Activated CD8-positive, alpha-beta memory T cell treated with anti-CD3 and anti-CD28 coated beads for 36 hours (primary cell): ENCODE results near the gene KCNH5. TPM values are rescaled to one million over a fixed set of nuclear protein-coding genes. Genes with fewer than 3 reads are reported as not detected.

Experiments used
- CTCF ChIA-PET: fragments of 350-600 bp; sonication (Branson Sonifier 250); formaldehyde crosslinking; loops from one replicate; lab custom pipeline; 2021; ENCODE audit warnings: antibody characterized with exemption; lab: Charles Lee
- POLR2A ChIA-PET: fragments of 350-600 bp; sonication (Branson Sonifier 250); formaldehyde crosslinking; loops from one replicate; lab custom pipeline; 2021; ENCODE audit warnings: antibody characterized with exemption; lab: Charles Lee
- total RNA-seq, 2 experiments: library from RNA; stranded (reverse); gene quantifications; one replicate each; pipeline ENCODE4 v1.2.3, GENCODE V29; 2021

KCNH5 gene
- total RNA-seq, 2 experiments from 2014 or later, result not detected

DNA sequence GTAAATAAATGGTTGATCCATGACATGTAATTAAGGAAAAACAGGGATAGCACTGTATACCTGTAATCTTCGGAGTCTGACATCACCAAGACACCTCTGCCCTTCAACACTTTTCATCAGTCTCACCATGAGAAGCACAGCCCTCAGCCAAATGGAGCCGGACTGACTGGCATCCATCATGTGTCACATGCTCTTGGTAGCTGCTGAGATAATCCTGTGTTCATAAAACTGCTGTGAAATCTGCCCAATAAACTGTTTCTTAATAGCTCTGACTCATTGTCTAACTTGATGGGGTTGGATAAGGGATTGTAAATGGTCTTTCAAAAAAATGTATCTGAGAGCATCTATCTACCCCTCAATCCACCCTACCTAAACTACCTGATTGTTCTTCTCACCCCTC lies 33.6 kb downstream of the KCNH5 start:
- ChIA-PET CTCF (no interaction called here), POLR2A (no interaction called here)

DNA sequence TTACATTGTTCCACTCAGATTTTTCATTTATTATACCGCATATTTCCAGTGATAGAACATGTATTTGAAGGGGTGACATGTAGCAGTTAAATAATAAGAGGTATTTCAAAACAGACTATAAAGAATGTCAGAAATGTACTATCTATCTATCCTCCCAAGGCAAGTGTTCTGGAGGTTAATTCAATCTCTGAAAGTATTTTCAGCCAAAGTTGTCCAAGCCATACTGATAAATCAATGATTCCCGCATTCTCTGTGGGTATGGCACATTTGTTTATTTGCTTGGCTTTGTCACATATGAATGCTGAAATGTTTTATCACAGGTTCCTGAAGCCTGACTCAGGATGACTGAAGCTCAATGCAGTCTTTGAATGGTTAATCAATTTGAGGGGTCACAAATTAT lies 35.8 kb downstream of the KCNH5 start:
- ChIA-PET CTCF (no interaction called here), POLR2A (no interaction called here)

DNA sequence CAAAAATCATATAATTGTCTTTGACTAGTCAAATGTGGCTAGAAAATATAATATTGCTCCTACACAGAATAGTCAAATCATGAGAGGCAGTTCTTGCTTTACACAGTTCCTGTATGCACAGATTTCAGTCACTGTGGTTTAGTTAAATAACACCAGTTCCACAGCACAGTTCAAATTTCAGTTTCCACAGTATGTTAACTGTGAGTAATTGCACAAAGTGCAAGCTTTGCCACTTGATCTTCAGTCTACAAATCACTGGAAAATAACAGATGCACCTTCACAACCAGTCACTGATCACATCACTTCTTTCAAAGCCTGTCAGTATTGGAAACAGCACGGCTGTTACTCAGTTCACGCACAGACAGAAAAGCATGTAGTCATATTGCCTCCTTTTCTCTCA lies 38.7 kb downstream of the KCNH5 start:
- CTCF ChIA-PET, result no interaction called here
- POLR2A ChIA-PET, result no interaction called here

DNA sequence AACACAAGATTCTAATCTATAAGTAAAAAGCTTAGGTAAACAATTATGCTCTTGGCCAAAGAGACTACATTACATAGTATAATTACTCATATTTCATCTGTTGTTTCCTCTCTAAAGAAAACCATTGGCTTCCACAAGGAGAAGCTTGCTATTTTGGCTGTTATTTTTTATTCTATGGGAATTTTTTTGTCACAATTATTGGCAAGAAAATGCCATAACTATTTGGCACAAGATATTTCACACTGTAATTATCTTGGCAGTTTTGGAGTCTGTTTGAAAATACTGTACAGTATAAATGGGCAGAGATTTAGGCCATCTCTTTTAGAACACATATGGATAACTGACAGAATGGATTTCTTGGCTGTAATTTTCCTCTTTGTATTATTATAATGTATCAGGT lies 51.2 kb downstream of the KCNH5 start:
- ChIA-PET POLR2A (no interaction called here), CTCF (no interaction called here)

DNA sequence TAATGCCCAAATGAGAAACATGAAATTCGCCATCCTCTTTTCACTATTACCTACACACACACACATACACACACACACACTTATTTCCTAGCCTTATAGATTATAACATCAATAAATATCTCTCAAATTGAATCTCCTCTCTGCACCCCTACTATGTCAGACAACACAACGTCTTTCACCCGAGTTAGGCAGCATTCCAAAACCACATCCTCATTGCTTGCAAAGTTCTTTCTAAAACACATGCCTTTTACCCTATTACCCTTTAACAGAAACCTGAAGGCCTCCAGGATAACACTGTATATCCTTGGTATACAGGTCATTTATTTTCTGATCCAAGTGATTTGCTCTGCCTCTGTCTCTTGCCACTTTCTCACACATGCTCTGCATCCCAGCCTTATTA lies 56.3 kb downstream of the KCNH5 start:
- CTCF ChIA-PET, result no interaction called here

DNA sequence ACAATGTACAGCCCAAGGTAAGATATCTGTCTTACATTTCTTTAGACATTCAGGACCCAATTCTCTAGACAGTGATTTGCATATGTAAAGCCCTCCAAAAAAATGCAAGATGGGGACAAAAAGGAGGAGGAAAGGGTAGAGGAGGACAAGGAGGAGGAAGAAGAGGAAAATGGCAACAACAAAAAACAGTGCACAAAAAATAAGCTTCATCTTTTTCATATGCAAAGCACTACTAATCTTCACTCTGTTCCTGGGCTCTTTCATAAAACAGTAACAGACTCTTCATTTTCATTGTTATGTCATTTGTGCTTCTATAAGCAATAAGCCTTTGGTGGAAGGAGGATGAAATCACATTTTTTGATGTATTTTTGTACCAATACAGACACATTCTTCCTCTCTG lies 61.4 kb downstream of the KCNH5 start:
- ChIA-PET POLR2A (no interaction called here), CTCF (no interaction called here)

More for the DNA sequence above, 56.3 kb downstream of the KCNH5 start:
- POLR2A ChIA-PET, result no interaction called here

DNA sequence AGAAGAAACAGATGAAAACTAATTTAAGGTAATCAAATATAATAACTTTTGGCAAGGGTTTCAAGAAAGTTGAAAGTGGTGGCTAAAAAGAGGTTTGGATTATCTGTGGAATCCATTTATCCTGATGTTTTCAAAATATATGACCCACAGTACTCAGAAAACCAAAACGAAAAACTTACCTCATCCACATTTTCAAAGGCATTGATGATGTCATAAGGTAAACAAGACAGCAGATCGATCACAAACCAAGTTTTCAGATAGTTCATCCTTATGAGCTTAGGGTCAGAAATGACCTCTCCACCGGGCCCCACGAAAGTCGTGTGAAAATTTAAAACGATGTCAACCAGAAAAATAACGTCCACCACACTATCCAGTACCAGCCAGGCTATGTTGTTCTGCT lies 64.6 kb downstream of the KCNH5 start:
- CTCF ChIA-PET, result no interaction called here
- POLR2A ChIA-PET, result no interaction called here

DNA sequence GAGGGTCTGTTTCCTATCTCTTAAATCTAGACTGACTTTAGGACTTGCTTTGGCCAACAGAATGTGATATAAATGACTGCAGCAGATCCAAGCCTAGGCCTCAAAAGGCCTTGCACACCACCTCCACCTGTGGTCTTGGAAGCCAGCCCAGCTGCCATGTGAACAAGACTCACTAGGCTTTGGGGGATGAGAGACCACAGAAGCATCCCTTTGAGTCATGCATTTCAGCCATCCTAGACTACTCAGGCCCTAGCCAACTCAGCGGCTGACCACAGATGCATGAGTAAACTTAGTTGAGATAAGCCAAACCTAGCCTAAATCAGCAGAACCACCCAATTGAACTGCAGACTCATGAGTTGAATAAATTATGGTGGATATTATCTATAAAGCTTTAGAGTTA lies 87.7 kb downstream of the KCNH5 start:
- CTCF ChIA-PET, result no interaction called here
- POLR2A ChIA-PET, result no interaction called here

DNA sequence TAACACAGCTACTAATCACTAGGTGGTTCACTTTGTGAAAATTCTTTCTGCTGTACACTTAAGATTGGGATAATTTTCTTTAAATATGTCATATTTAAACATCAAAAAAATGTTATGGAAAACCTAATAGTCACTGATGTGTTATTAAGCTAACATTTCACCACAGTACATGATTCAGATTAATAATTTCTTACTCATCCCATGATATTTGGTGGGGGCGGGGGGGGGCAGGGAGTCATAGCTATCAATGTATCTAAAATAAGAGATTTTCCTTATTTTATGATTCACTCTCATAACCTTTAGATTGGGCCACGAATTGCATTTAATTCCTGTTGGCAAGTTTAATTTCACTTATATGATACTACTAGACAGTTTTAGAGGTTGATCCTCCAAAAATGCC lies 88.8 kb downstream of the KCNH5 start:
- ChIA-PET CTCF (no interaction called here), POLR2A (no interaction called here)

DNA sequence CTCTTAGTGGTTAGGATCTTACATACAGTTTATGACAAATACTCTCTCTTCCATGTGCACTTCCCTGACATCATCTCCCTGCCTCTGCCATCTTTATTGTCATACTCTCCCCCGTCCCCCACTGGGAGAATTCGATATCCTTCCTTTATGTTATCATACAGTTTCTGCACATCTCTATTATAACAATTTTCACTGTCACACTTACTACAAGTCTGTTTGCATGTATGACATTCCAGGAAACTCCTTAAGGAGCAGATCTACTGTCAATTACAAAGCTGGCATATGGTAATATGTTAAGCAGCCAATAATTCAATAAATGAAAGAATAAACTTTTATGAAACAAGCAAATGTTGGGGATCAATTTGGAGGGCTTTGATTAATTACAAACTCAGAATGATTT lies 91.1 kb downstream of the KCNH5 start:
- POLR2A ChIA-PET, result no interaction called here
- CTCF ChIA-PET, result no interaction called here

DNA sequence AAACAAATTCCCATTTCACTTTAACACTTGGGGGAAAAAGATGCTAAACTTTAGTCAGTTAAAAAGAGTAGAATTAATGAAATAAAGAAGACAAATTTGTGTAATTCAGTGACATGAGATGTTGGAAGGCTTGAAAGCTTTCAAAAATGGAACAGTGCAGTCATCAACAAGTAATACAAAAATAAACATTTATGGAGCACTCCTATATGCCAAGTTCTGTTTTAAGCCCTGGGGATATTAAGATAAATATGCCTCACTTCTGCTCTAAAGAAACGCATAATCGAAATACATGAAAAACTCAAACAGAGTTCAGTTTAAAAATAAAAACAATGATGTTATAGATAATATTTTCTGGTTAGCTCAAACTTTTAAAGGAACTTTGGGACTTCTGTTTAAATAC lies 93.0 kb downstream of the KCNH5 start:
- POLR2A ChIA-PET, result no interaction called here

DNA sequence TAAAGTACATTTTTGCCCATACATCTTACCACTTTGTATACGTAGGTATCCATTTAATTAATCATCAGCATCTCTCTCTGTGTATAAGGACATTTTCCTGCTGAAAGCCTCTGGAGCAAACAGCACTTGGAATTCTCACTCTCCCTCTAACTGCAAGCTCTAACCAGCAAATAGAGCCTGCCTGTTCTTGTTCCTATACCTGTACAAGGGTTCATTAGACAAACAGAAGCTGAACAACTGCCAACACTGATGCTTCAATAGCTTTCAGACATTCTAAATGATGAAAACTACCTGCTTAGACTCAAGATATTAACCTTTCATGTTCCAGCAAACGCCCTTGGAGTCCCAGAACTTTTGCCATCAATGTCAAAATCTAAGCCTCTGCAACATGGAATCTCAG lies 98.0 kb downstream of the KCNH5 start:
- ChIA-PET CTCF (no interaction called here), POLR2A (no interaction called here)

More for the DNA sequence above, 93.0 kb downstream of the KCNH5 start:
- CTCF ChIA-PET, result no interaction called here

DNA sequence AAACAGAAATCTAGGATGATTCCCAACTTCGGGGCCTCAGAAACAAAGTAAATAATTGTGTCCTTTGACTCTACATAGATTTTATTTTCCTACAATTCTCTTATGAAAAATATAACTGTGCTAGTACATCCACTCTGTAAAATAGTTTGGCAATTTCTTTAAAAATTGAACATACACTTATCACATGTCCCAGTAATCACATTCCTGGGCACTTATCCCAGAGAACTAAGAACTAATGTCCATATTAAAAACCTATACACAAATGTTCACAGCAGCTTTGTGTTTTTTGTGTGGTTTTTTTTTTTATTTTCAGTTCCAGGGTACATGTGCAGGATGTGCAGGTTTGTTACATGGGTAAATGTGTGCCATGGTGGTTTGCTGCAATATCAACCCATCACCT lies 99.0 kb downstream of the KCNH5 start:
- ChIA-PET CTCF (no interaction called here), POLR2A (no interaction called here)

DNA sequence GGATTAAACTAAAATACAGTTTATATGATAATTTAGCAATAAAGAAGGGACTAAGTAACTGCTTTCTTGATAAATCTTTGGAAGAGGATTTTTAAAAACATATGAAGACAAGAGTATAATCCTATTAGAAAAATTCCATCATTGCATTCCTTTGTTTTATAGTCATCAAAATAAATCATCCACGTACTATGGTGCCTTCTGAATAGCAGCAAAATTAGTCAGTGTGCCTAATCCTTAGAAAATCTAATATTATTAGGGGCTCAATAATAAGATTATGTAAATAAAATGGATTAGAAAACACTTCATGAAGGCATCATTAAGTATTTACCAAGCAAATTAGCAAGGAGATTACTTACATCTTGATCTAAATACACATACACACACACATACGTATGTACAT lies 102.1 kb downstream of the KCNH5 start:
- CTCF ChIA-PET, result no interaction called here
- POLR2A ChIA-PET, result no interaction called here

DNA sequence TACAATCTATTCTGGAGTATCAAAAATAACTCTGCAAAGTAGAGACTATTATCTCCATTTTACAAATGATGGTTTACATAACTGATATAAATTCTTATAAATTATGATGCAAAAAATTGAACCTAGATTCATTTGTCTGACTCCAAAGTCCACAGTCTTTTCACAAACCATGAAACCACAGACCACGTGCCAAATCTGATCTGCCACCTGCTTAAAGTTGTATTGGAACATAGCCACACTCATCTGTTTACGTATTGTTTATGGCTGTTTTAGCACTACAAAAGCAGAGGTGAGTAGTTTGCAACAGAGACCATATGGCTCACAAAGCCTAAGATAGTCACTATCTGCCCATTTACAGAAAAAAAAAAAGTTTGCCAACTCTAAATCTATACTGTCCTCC lies 105.3 kb downstream of the KCNH5 start:
- POLR2A ChIA-PET, result no interaction called here

DNA sequence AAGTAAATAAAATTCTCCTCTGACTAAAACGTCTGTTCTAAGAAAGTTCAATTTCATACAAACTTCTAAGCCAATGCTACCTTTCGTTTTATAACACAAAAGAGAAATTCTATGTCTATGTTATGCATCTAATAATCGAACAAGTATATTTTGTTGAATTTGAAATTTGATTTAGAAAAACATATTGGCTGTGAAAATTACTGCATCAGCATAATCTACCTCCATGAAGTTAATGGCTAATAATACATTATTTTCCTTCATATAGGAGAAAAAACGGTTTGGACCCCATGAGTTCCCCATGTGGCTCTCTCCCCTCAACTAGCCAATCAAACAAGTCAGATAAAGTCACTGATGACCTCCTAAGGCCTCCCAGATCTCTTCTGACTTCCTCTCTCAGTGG lies 106.5 kb downstream of the KCNH5 start:
- ChIA-PET CTCF (interaction anchor here (1.0 kb wide), 1 partner anchor 689 kb away, joined by 3 read pairs; no protein-coding TSS in a partner anchor), POLR2A (no interaction called here)

More for the DNA sequence above, 105.3 kb downstream of the KCNH5 start:
- CTCF ChIA-PET, result no interaction called here

DNA sequence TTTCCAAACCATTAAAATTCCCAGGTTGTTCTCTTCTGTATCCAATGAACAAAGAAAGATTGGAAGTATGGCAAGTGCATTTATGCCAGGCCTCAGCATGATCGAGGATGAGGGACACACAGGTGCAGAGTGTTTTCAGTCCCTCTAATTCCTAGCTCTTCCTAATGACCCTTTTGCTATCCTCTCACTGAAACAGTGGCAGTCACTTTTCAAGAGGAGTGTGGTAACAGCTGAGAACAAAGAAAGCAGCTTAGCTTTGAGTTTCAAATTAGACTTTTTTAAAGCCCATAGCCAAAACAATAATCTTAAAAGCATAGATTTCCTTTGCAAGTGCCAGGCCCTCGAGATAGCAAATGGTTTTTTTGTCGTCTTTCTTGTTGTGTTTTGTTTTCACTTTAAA lies 110.8 kb downstream of the KCNH5 start:
- CTCF ChIA-PET, result no interaction called here
- POLR2A ChIA-PET, result no interaction called here

DNA sequence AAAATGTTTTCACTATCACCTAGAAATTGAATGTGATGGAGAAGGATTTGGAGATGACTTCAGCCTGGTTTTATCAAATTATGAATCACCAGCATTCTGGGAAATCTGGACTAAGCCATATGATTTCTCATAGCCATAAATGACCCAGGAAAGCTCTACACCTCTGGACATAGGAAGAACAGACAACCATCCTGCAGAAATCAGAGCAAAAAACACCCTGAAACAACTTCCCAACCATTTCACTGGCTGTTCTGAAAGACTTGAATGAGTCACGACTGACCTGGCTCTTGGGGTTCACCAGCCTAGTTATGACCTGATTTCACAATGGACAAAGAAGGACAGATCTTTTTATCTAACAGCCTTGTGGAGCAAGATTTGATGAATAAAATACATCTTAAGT lies 123.8 kb downstream of the KCNH5 start:
- ChIA-PET POLR2A (no interaction called here), CTCF (no interaction called here)

DNA sequence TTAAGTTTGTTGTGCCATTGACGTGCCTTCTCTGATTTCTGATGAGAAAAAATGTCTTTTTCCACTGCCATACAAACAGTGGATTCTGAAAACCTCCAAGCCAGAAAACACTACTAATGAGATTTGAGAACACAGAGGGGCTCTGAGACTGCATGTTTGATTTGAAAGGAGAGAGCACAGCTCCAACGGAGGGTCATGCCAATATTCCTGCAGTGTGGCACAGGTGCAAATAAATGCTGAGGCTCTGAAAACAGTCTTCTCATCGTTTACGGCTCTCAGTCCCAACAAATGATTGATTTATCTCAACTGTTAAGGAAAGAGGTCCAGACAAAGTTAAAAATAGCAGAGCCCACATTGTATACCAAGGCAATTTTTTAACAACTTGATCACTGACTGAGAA lies 128.7 kb downstream of the KCNH5 start:
- CTCF ChIA-PET, result no interaction called here

DNA sequence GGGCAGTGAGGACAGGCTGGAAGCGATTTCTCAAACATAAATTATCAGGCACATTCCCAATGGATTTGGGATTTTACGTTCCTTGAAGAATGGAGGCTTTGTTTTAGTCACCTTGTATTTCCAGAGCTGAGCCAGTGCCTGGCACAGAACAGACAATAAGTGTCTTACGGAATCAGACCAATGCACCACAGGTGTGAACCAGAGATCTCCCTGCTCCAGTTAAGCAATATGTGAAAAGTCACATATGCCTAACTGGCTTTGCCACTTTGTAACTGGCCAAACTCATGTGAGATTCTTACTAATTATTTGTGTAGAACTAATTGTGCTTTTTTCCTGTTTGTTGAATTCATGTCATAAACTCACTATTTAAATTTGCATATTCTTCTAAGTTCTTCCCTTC lies 130.4 kb downstream of the KCNH5 start:
- ChIA-PET CTCF (no interaction called here), POLR2A (no interaction called here)

More for the DNA sequence above, 128.7 kb downstream of the KCNH5 start:
- POLR2A ChIA-PET, result no interaction called here

DNA sequence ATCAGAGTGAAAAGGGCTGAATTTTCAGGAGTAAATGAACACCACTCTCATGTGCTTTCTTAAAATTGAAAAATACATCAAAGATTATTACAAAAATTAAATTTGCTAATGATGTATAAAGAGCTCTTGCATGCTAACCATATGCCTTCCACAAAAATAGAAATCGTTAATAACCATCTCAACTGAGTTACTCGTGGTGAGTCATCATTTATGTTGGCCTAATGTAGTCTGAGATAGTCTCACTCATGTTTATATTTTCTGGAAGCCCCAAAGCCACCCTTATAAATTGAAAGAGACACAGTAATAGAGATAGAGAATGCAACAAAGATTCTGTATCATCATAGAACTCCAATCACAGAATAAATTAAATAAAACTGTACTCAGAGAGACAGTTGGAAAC lies 131.2 kb downstream of the KCNH5 start:
- ChIA-PET POLR2A (no interaction called here), CTCF (no interaction called here)

DNA sequence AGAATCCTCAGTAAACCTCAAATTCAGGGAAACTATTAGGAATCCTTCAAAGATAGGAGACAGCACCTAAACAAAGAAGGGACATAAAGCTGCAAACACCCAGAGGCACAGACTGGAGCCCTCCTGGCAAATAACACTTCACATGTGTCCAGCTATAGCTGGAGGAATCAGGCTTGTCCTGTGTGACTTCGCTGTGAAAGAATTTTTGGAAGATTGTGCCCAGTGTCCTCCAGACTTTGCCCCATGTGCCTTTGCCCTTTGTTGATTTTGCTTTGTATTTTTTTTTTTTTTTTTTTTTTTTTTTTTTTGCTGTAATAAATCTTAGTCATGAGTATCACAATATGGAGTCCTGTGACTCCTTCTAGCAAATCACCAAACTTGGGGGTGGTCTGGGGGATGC lies 136.8 kb downstream of the KCNH5 start:
- POLR2A ChIA-PET, result no interaction called here
- CTCF ChIA-PET, result no interaction called here

DNA sequence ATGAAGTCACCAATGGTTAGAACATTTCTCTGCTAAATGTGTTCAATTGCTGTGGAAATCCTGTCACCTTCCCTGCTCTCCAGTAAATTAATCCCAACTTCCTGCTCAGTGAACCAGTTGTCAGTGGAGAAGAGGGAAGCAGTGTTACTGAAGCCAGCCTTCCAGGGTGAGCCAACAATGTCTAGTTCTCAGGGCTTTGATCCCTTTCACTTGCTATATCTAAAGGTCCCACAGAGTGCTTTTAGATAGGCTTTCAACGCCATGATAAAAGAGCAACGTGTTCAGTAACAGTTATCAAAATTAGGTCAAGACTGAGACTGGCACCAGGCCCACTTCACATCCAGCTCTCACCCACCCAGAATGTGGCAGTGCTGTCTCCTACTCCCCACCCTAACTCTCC lies 139.7 kb downstream of the KCNH5 start:
- ChIA-PET CTCF (no interaction called here), POLR2A (no interaction called here)
